IMR-90 (cell line): Measurements from ENCODE around the gene MPP7. TPM values are rescaled to one million over a fixed set of nuclear protein-coding genes. Genes with fewer than 3 reads are reported as not detected.

ENCODE experiments used
- ATAC-seq: fragments of 200-7000 bp; cut with Tn5 transposase; 2 replicates; pipeline ENCODE4 v1.9.1; 2020; ENCODE audit warnings: low read depth, mild to moderate bottlenecking, moderate library complexity
- BruUV-seq: library from RNA; stranded (reverse); fragments of 400-500 nt; replicated peaks from 2 replicates; lab custom pipeline; 2021; lab: Mats Ljungman, UMichigan
- CTCF ChIA-PET: fragments of 300-600 bp; formaldehyde crosslinking; extraction: SDS; loops from one replicate; lab custom pipeline; 2021; ENCODE audit warnings: antibody characterized with exemption; lab: Yijun Ruan, JAX
- POLR2A ChIA-PET: fragments of 300-600 bp; sonication (Branson Sonifier 250); formaldehyde crosslinking; loops from one replicate; lab custom pipeline; 2022; ENCODE audit warnings: antibody characterized with exemption; ENCODE audit not compliant: unreplicated experiment; lab: Charles Lee
- DNase-seq: peaks from one replicate; pipeline ENCODE4 v3.0.0; 2013
- H2AFZ ChIP-seq: replicated peaks from 2 replicates; pipeline ENCODE3; 2013; ENCODE audit warnings: low read length, mild to moderate bottlenecking; ENCODE audit not compliant: poor library complexity
- H2AK5ac ChIP-seq: 2 replicates; pipeline ENCODE4 v1.6.1; 2013; ENCODE audit warnings: low read depth, low read length, inconsistent platforms
- H2AK9ac ChIP-seq: replicated peaks from 2 replicates; pipeline ENCODE3; 2013; ENCODE audit warnings: mild to moderate bottlenecking, low read depth, low read length, moderate library complexity; ENCODE audit not compliant: poor library complexity
- H2BK120ac ChIP-seq: 2 replicates; pipeline ENCODE4 v1.6.1; 2013; ENCODE audit warnings: low read depth, low read length, inconsistent platforms
- H2BK15ac ChIP-seq: 3 replicates; pipeline ENCODE4 v1.6.1; 2013; ENCODE audit warnings: low read depth, low read length, inconsistent platforms
- H2BK20ac ChIP-seq: 2 replicates; pipeline ENCODE4 v1.6.1; 2013; ENCODE audit warnings: low read depth, mild to moderate bottlenecking, inconsistent platforms, low read length, moderate library complexity
- H2BK5ac ChIP-seq: 2 replicates; pipeline ENCODE4 v1.6.1; 2013; ENCODE audit warnings: mild to moderate bottlenecking, low read depth, low read length, inconsistent platforms; ENCODE audit not compliant: poor library complexity, severe bottlenecking
- H3K14ac ChIP-seq: replicated peaks from 2 replicates; pipeline ENCODE4 v1.6.1; 2013; ENCODE audit warnings: low read depth, low read length, inconsistent platforms
- H3K18ac ChIP-seq: 2 replicates; pipeline ENCODE4 v1.6.1; 2013; ENCODE audit warnings: low read depth, low read length, control low read depth
- H3K23ac ChIP-seq: 2 replicates; pipeline ENCODE4 v1.6.1; 2013; ENCODE audit warnings: low read depth, low read length, inconsistent platforms
- H3K27ac ChIP-seq: 2 replicates; pipeline ENCODE4 v1.5.1; 2013; ENCODE audit warnings: mild to moderate bottlenecking, control low read depth, low read length; ENCODE audit not compliant: insufficient read depth
- H3K27me3 ChIP-seq: 2 replicates; pipeline ENCODE4 v1.6.1; 2013; ENCODE audit warnings: low read length; ENCODE audit not compliant: control insufficient read depth, insufficient read depth
- H3K36me3 ChIP-seq: 2 replicates; pipeline ENCODE4 v1.6.1; 2013; ENCODE audit warnings: low read length, mixed read lengths; ENCODE audit not compliant: control insufficient read depth, insufficient read depth
- H3K4ac ChIP-seq: 2 replicates; pipeline ENCODE4 v1.6.1; 2013; ENCODE audit warnings: low read depth, low read length, inconsistent platforms
- H3K4me1 ChIP-seq: 2 replicates; pipeline ENCODE4 v1.6.1; 2013; ENCODE audit warnings: low read length, mixed read lengths; ENCODE audit not compliant: control insufficient read depth, insufficient read depth
- H3K4me2 ChIP-seq: 2 replicates; pipeline ENCODE4 v1.6.1; 2013; ENCODE audit warnings: low read depth, mild to moderate bottlenecking, control low read depth, low read length, moderate library complexity
- H3K4me3 ChIP-seq: 2 replicates; pipeline ENCODE4 v1.5.1; 2013; ENCODE audit warnings: low read depth, mild to moderate bottlenecking, control low read depth, low read length, moderate library complexity; ENCODE audit not compliant: insufficient read depth
- H3K56ac ChIP-seq: 2 replicates; pipeline ENCODE4 v1.6.1; 2013; ENCODE audit warnings: low read length, inconsistent platforms; ENCODE audit not compliant: insufficient read depth; ENCODE audit errors: extremely low read depth
- H3K79me1 ChIP-seq, 2 experiments: 2 replicates each; pipeline ENCODE4 v1.6.1; 2013; ENCODE audit warnings: low read length in 2 of 2, inconsistent platforms in 1 of 2, low read depth in 1 of 2
- H3K9ac ChIP-seq: 2 replicates; pipeline ENCODE4 v1.6.1; 2013; ENCODE audit warnings: low read depth, low read length, control low read depth
- H3K9me1 ChIP-seq: 2 replicates; pipeline ENCODE4 v1.6.1; 2013; ENCODE audit warnings: low read length, inconsistent platforms; ENCODE audit not compliant: insufficient read depth
- H3K9me3 ChIP-seq: 2 replicates; pipeline ENCODE4 v1.6.1; 2013; ENCODE audit warnings: low read length; ENCODE audit not compliant: control insufficient read depth, insufficient read depth
- H4K20me1 ChIP-seq: 2 replicates; pipeline ENCODE4 v1.6.1; 2013; ENCODE audit warnings: low read length, inconsistent platforms; ENCODE audit not compliant: insufficient read depth
- H4K5ac ChIP-seq: 2 replicates; pipeline ENCODE4 v1.6.1; 2013; ENCODE audit warnings: mild to moderate bottlenecking, low read depth, low read length, control low read depth
- H4K8ac ChIP-seq, 2 experiments: 2 replicates each; pipeline ENCODE4 v1.6.1; 2013; ENCODE audit warnings: low read depth in 2 of 2, low read length in 2 of 2, control low read depth in 1 of 2, inconsistent platforms in 1 of 2
- H4K91ac ChIP-seq: 2 replicates; pipeline ENCODE4 v1.6.1; 2013; ENCODE audit warnings: low read depth, low read length, inconsistent platforms; ENCODE audit not compliant: insufficient read depth
- CHD1 ChIP-seq: IDR thresholded peaks from 2 replicates; pipeline ENCODE4 v1.6.1; 2012; ENCODE audit warnings: low read depth, low read length, improper control_type of control experiment
- MAFK ChIP-seq: IDR thresholded peaks from 2 replicates; pipeline ENCODE4 v1.6.1; 2012; ENCODE audit warnings: low read depth, low read length, improper control_type of control experiment
- NFE2L2 ChIP-seq: fragments of 150-350 bp; IDR thresholded peaks from 2 replicates; pipeline ENCODE4 v1.6.1; 2016; ENCODE audit warnings: low read depth, mild to moderate bottlenecking, low read length
- RFX5 ChIP-seq: IDR thresholded peaks from 2 replicates; pipeline ENCODE4 v1.8.0; 2012; ENCODE audit warnings: low read depth, mild to moderate bottlenecking, low read length, moderate library complexity
- WGBS, 2 experiments: methylation state at CpG; one replicate each; pipeline versions ENCODE4 v1.1.5 to v1.1.7; 2013; ENCODE audit warnings: missing lambda C conversion rate in 2 of 2; ENCODE audit not compliant: insufficient read length in 1 of 2; ENCODE audit errors: extremely low coverage in 2 of 2; 5-methylcytosine and 5-hydroxymethylcytosine counted together
- dilution Hi-C: fragments of 300-500 bp; cut with HindIII; formaldehyde crosslinking; loops from one replicate; pipeline ENCODE4 v1.14.3; 2018; ENCODE audit warnings: low sequenced_read_pairs; ENCODE audit not compliant: unreplicated experiment
- in situ Hi-C: fragments of 300-500 bp; cut with MboI; formaldehyde crosslinking; loops from 3 replicates; pipeline ENCODE4 v1.14.3; 2019; ENCODE audit warnings: low sequenced_read_pairs, inconsistent platforms, mixed read lengths
- intact Hi-C: fragments of 100-400 bp; cut with micrococcal nuclease; formaldehyde crosslinking; loops from 2 replicates; pipeline ENCODE4 v1.10.0; 2022
- polyA plus RNA-seq, 3 experiments: library from polyadenylated mRNA; depleted of rRNA; stranded (reverse); fragments of >200 nt; gene quantifications; 2 replicates each; pipeline ENCODE4 v1.2.3, GENCODE V29; 2012; ENCODE audit warnings: low replicate concordance in 1 of 3
- total RNA-seq: library from RNA; depleted of rRNA; stranded (reverse); fragments of >200 nt; gene quantifications from 2 replicates; pipeline ENCODE4 v1.2.3, GENCODE V29; 2012
- TF ChIP-seq, protein P1 (sequence below): fragments of 150-350 bp; IDR thresholded peaks from 2 replicates; pipeline ENCODE4 v1.6.1; 2016; ENCODE audit warnings: low read depth, mild to moderate bottlenecking, low read length, moderate library complexity, borderline replicate concordance

Gene MPP7
- total and polyA plus RNA-seq, 2 of the 4 experiments (the other 2 are of a cell fraction): 0.39 to 1.4 TPM

DNA sequence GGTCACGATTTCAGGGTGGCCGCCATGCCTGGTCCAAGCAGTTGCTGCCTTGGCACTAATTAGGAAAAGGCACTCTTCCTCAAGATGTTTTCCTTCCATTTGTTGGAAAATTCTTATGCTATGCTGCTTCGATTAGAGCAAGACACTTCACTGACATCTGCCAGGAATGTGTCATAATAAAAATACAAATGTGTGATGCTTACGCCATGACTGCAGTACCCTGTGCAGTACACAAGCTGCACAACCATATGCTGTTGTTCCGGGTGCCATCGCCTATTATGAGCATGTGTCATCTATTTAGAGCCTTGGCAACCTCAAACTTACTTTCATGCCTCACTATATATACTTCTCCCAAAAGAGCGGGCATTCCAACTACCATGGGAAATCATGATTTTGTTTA, 14.9 kb upstream of the MPP7 start:
- dilution Hi-C loops (no loop called here), intact Hi-C loops (no loop called here), in situ Hi-C loops (no loop called here)
- Histone ChIP-seq H4K8ac (no peak overlapping the region), H2AK5ac (no peak overlapping the region), H3K4me2 (no peak overlapping the region), H3K4me1 (no peaks in the 10 kb centered on the region), H4K91ac (no peak overlapping the region), H4K5ac (no peak overlapping the region), H4K20me1 (no peaks in the 10 kb centered on the region), H2BK120ac (no peak overlapping the region), H2BK20ac (no peak overlapping the region), H3K27ac (no peak overlapping the region), H3K23ac (no peak overlapping the region), H3K56ac (no peak overlapping the region), H2AFZ (no peak overlapping the region), H2AK9ac (no peak overlapping the region), H3K9me3 (no peaks in the 10 kb centered on the region), H3K18ac (no peak overlapping the region), H3K4ac (no peak overlapping the region), H3K79me1 (no peaks in the 10 kb centered on the region), H3K14ac (no peak overlapping the region), H3K9ac (no peak overlapping the region), H3K4me3 (no peak overlapping the region), H2BK5ac (no peak overlapping the region), H3K36me3 (no peaks in the 10 kb centered on the region), H2BK15ac (no peak overlapping the region), H3K27me3 (peaks cover 20% of the 10 kb centered on the region), H3K9me1 (no peaks in the 10 kb centered on the region)
- ATAC-seq (no peak), DNase-seq (no peak)
- no TSS peak for BruUV-seq
- CTCF ChIA-PET: no interaction called here
- WGBS, 2 experiments: 0% methylated on average over 1 of the region's 7 CpGs; no CpG with 5 or more reads in 1 of the 2 experiments
- POLR2A ChIA-PET: no interaction called here
- TF ChIP-seq NFE2L2 (no peak), MAFK (no peak), CHD1 (no peak), RFX5 (no peak)
- TF ChIP-seq, protein P1, sequence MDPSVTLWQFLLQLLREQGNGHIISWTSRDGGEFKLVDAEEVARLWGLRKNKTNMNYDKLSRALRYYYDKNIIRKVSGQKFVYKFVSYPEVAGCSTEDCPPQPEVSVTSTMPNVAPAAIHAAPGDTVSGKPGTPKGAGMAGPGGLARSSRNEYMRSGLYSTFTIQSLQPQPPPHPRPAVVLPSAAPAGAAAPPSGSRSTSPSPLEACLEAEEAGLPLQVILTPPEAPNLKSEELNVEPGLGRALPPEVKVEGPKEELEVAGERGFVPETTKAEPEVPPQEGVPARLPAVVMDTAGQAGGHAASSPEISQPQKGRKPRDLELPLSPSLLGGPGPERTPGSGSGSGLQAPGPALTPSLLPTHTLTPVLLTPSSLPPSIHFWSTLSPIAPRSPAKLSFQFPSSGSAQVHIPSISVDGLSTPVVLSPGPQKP: no peak
